Loucy (cell line): ENCODE results near the gene NOS3.
A peak's percentile ranks its signal among the peaks of the same experiment; 100 is the strongest.

Source experiments
- H2AFZ ChIP-seq: fragments of 200-600 bp; sonication (generic); 2 replicates; pipeline ENCODE4 v1.6.0; 2016; ENCODE audit warnings: antibody characterized with exemption, mild to moderate bottlenecking, low read length, moderate library complexity
- H3F3A ChIP-seq: fragments of 200-600 bp; 2 replicates; pipeline ENCODE4 v1.6.0; 2016; ENCODE audit warnings: antibody characterized with exemption, low read depth, mild to moderate bottlenecking
- H3K27me3 ChIP-seq: fragments of 200-600 bp; sonication (generic); 2 replicates; pipeline ENCODE4 v1.6.1; 2014; ENCODE audit warnings: low read length, mild to moderate bottlenecking; ENCODE audit not compliant: insufficient read depth, poor library complexity, severe bottlenecking
- H3K36me3 ChIP-seq: fragments of 200-600 bp; sonication (generic); 2 replicates; pipeline ENCODE4 v1.6.1; 2016; ENCODE audit warnings: low read length; ENCODE audit not compliant: insufficient read depth
- H3K4me1 ChIP-seq: fragments of 200-600 bp; sonication (generic); 2 replicates; pipeline ENCODE4 v1.5.1; 2014; ENCODE audit warnings: low read length, mild to moderate bottlenecking; ENCODE audit not compliant: insufficient read depth, poor library complexity, severe bottlenecking
- H3K4me2 ChIP-seq: fragments of 200-600 bp; sonication (generic); 2 replicates; pipeline ENCODE4 v1.6.0; 2014; ENCODE audit warnings: antibody characterized with exemption, low read length, low read depth, mild to moderate bottlenecking; ENCODE audit not compliant: poor library complexity, severe bottlenecking
- H3K4me3 ChIP-seq: fragments of 200-600 bp; sonication (generic); 2 replicates; pipeline ENCODE4 v1.5.1; 2014; ENCODE audit warnings: low read length, mild to moderate bottlenecking, mixed read lengths; ENCODE audit not compliant: poor library complexity, severe bottlenecking
- H3K79me2 ChIP-seq: fragments of 200-600 bp; sonication (generic); 2 replicates; pipeline ENCODE4 v1.6.1; 2014; ENCODE audit warnings: low read length; ENCODE audit not compliant: insufficient read depth
- H3K9ac ChIP-seq: fragments of 200-600 bp; sonication (generic); 2 replicates; pipeline ENCODE4 v1.6.0; 2014; ENCODE audit warnings: mild to moderate bottlenecking, low read depth, low read length, moderate library complexity; ENCODE audit not compliant: poor library complexity, severe bottlenecking
- H3K9me2 ChIP-seq: fragments of 200-600 bp; sonication (generic); replicated peaks from 2 replicates; pipeline ENCODE4 v1.6.1; 2016; ENCODE audit warnings: low read depth, low read length, mixed read lengths
- H3K9me3 ChIP-seq: fragments of 200-600 bp; sonication (generic); 2 replicates; pipeline ENCODE4 v1.6.1; 2014; ENCODE audit warnings: mild to moderate bottlenecking, antibody characterized with exemption, low read length, low read depth; ENCODE audit not compliant: insufficient read depth
- H4K20me1 ChIP-seq: fragments of 200-600 bp; sonication (generic); 2 replicates; pipeline ENCODE4 v1.6.0; 2014; ENCODE audit warnings: antibody characterized with exemption, low read length, mild to moderate bottlenecking; ENCODE audit not compliant: insufficient read depth, poor library complexity, severe bottlenecking
- CTCF ChIP-seq: fragments of 200-600 bp; sonication (generic); conservative IDR thresholded peaks from 2 replicates; pipeline ENCODE4 v1.5.1; 2014; ENCODE audit warnings: mild to moderate bottlenecking, antibody characterized with exemption, low read length
- EZH2phosphoT487 ChIP-seq: fragments of 200-600 bp; IDR thresholded peaks from 2 replicates; pipeline ENCODE4 v1.6.1; 2018; ENCODE audit warnings: antibody characterized with exemption, mild to moderate bottlenecking, moderate library complexity, borderline replicate concordance

NOS3 gene

GRCh38 chr7:150972741-150973140, 18.1 kb upstream of the NOS3 start:
- H3K9ac ChIP-seq = no peak overlapping the region
- H3K36me3 ChIP-seq = no peaks in the 10 kb centered on the region
- H3K4me3 ChIP-seq = no peak overlapping the region
- no peak overlapping the region for H2AFZ ChIP-seq
- H4K20me1 ChIP-seq = no peaks in the 10 kb centered on the region
- H3K27me3 ChIP-seq = no peaks in the 10 kb centered on the region
- peaks cover 26% of the 10 kb centered on the region for H3K4me1 ChIP-seq
- no peaks in the 10 kb centered on the region for H3K9me3 ChIP-seq
- no peak overlapping the region for H3K4me2 ChIP-seq
- no peaks in the 10 kb centered on the region for H3K9me2 ChIP-seq
- TF ChIP-seq EZH2phosphoT487 (no peak), CTCF (no peak)
- peaks cover 3% of the 10 kb centered on the region for H3K79me2 ChIP-seq
- peaks cover 6% of the 10 kb centered on the region; the same call in 1 of the 2 replicates for H3F3A ChIP-seq

- H2AFZ ChIP-seq = no peak overlapping the region
- peaks cover 6% of the 10 kb centered on the region; the same call in 1 of the 2 replicates for H3F3A ChIP-seq
- no peaks in the 10 kb centered on the region for H3K9me2 ChIP-seq
- H3K4me1 ChIP-seq = peaks cover 32% of the 10 kb centered on the region
- H3K9ac ChIP-seq = no peak overlapping the region
- peaks cover 3% of the 10 kb centered on the region for H3K79me2 ChIP-seq
- no peaks in the 10 kb centered on the region for H3K9me3 ChIP-seq
- peak overlapping the region; percentile 100 for H3K4me2 ChIP-seq
- H4K20me1 ChIP-seq = no peaks in the 10 kb centered on the region
- H3K4me3 ChIP-seq = peak overlapping the region; percentile 84
- no peaks in the 10 kb centered on the region for H3K36me3 ChIP-seq
- H3K27me3 ChIP-seq = no peaks in the 10 kb centered on the region
- peak; percentile 20; the same call in 1 of the 2 replicates for TF ChIP-seq CTCF
- no peak for TF ChIP-seq EZH2phosphoT487
Measured at GRCh38 chr7:150973571-150974451, 17.0 kb upstream of the NOS3 start.

GRCh38 chr7:150974468-150975391, 16.1 kb upstream of the NOS3 start:
- Histone ChIP-seq H3K9me2 (no peaks in the 10 kb centered on the region), H3K79me2 (peaks cover 3% of the 10 kb centered on the region), H3K27me3 (no peaks in the 10 kb centered on the region), H3K4me1 (peaks cover 33% of the 10 kb centered on the region), H2AFZ (peak overlapping the region; percentile 97), H3F3A (peaks cover 6% of the 10 kb centered on the region; the same call in 1 of the 2 replicates), H3K36me3 (no peaks in the 10 kb centered on the region), H3K4me3 (peak overlapping the region; percentile 84), H3K9me3 (no peaks in the 10 kb centered on the region), H3K4me2 (peak overlapping the region; percentile 100), H4K20me1 (no peaks in the 10 kb centered on the region), H3K9ac (peak overlapping the region; percentile 78)
- TF ChIP-seq CTCF (peak; percentile 54), EZH2phosphoT487 (no peak)
